Brain pericyte (primary cell): ENCODE data around the gene CACNB2.
A peak's percentile ranks its signal among the peaks of the same experiment; 100 is the strongest.

Source experiments
- DNase-seq: peaks from one replicate; pipeline ENCODE4 v3.0.0-alpha.2; 2012; ENCODE audit warnings: low read depth, low spot score

CACNB2 gene

DNA sequence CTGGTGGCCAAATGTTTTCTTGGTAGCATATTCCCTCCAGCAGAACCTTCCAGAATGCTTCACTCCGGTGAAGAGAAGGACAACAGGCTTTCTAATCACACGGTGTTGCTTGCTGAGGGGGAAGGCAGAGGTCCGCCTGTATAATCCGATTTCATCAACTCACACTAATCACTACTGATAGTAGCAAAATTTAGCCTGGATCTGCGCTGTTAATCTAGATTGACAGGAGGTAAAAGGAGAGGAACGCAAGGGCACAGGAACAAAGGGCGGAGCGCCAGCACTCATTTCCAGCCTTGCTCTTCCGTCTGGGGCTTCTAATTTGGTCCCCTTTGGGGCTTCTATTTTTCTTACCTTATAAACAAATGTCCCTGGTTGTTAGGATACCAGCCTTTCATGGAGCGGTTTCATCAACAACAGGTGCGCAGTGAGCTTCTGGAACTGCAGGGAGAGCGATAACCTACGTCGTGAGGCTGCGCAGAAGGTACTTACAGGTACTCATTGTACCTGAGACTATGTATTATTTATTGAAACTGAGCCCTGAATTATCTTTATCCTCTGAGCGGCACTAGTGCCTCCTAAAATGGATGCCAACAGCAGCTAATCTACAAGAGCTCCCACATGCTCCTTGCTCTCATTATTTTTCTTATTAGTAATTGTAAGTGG is 150.6 kb downstream of the CACNB2 start:
- DNase-seq = no peak

DNA sequence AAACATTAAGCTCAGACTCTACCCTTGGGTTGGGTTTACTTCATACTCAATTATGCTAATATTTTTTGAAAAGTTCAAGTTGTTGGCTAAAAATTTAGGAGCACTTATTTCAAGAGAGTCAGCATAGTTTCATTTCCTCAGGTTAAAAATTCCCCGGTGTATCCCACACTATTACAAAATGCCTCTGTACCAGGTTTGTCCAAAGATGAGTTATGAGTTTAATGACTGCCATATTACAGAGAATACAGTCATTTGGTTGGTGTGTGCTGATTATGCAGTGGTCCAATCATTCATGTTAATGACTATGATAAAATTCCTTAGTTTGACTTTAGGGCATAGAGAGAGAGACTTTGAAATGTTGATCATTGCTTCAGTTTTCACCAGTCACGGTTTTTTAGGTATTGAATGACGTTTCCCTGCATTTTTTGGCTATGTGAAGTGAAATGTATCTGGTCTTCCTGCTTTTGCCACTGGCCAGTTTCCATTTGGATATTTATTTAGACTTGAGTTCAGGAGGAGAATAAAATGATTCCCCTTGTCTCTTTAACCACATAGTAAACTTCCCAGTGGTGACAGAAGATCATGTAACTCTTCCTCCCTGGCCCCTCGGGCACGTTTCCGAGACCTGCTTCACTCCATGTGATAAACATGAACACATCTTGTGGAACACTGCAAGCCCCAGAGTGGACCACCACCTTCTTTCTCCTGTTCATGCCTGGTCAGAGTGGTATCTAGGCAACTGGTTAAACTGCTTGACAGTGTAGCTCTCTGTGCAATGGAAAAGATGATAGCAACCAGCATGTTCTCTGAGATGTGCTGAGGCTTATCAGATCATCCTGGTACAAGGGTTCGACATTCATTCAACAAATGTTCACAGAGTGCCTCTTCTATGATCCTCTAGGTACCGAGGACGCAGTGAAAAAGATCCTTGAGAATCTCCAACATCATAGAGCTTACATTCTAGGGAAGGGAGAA is 153.6 kb downstream of the CACNB2 start:
- no peak for DNase-seq

DNA sequence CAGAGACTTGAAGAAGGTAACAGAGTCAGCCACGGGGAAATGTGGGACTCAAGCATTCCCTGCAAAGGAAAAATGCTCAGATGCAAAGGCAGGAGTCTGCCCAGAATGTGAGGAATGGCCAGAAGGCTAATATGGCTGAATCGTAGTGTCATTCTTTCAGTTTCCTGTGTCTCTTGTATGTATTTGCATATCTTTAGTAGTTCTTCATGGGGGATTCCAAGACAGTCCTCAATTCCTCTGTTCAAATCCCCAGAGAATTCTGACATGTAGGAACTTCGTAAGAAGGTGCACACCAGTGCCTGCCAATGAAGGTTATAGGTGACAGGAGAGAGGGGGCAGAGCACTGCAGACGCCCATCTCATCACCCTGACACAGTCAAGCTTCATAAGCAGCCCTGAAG is 154.4 kb downstream of the CACNB2 start:
- no peak for DNase-seq

DNA sequence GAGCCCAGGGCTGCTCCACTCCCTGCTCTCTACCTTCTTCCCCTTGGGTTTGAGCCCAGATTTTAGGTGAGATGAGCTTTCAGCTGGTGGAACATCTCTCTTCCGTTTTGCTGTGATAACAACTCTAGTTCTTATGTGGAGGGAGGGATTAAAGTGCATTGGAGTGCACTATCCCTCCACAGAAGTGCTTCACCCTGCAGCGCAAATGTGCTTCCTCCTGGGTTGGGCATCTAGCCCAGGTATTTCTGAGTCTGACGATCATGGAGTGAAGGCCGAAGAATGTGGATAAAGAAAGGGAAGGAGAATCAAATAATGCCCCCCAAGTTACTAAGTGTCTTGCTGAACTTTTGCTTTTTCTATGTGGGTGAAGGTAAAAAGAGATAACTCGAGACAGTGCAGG is 157.4 kb downstream of the CACNB2 start:
- no peak for DNase-seq

DNA sequence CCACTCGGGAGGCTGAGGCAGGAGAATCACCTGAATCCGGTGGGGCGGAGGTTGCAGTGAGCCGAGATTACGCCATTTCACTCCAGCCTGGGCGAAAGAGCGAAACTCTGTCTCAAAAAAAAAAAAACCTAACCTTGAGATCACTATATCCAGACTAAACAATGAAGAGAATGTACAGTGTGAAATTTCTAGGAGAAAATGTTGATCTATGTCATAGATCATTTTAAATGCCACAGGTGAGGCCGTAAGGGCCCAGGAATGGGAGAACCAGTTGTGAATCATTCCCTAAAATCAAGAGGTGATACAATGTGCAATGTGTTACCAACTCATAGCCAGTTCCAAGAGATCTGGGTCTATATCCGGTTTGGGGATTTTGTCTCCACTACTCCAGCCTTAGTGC is 158.0 kb downstream of the CACNB2 start:
- no peak for DNase-seq

DNA sequence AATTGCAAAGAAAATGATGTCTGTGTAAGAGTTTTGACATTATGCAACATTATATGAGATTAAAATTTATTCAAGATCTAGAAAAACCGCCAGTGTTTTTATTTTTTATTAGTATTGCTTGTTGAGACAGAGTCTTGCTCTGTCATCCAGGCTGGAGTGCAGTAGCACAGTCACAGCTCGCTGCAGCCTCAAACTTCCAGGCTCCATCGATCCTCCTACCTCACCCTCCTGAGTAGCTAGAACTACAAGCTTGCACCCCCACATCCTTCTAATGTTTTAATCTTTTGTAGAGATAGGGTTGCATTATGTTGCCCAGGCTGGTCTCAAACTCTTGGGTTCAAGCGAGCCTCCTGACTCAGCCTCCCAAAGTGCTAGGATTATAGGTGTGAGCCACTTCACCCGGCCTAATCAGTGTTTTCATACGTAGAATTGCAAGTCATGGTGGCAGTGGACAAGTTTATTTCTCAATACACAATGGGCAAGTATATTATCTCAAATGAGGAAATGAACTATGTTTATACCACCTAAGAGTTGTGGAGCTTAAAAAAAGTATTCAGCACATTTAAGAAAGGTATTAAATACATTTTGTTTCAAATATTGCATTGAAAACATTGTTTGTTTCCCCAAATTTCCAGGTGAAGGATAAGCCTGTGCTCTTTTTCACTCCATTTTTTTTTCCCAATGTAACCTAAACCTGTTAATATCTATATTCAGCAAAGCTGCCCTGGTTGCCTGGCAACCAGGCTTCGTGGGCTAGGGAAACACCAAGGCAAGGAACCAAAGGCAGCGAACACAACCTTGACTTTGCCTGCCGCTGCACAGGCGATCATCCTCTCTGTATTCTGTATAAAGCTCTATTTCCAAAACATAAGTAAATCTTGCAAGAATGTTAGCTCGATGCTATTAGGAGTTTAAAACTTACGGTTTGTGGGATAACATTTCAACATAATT is 163.9 kb downstream of the CACNB2 start:
- DNase-seq = no peak

DNA sequence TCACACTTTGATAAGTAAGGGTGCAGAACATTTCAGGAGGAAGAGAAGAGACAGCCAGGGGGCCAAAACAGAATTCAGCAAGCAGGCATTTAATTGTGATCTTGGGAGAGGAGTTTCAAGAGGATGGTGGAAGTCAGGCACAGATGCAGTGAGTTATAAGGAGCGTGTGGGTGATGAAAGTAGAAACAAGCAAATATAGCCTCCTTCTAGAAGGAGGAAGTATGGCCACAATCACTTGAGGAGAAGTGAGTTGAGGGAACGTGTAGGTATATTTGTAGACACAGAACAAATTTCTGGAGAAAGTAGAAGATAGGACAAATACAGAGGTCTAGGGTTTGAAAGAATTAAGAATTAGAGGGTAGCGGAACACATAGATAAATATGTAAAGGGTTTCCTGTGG is 165.8 kb downstream of the CACNB2 start:
- no peak for DNase-seq

DNA sequence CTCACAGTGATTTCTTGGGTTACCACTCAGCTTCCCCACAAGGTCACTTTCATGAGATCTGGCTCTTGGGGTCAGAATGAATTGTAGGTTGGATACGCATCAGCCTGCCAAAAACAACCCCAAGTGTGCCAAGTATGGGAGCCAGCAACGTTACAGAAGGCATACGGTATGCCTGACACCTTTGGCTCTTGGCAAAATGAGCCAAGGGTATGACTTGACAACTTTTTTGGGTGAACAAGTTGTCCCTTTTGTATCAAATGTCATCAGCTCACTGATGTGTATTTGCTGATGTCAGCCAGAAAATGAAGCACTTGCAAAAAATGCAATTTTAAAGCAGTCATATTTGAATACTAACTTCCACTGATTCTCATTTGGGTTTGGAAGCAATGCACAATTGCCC is 168.4 kb downstream of the CACNB2 start:
- DNase-seq = no peak

DNA sequence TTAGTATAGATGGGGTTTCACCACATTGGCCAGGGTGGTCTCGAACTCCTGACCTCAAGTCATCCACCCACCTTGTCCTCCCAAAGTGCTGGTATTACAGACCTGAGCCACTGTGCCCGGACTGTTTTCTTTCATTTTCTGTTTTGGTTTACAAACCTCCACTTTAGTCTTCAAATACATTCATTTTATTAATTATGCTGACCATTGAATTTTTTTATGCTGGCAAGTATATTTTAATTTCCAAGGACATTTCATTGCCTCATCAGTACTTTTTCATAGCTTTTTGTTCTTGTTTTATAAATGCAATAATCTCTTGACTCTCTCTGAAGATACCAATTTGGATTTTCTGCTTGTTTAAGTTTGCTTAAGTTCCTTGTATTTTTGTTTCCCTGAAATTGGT is 170.5 kb downstream of the CACNB2 start:
- DNase-seq = no peak

DNA sequence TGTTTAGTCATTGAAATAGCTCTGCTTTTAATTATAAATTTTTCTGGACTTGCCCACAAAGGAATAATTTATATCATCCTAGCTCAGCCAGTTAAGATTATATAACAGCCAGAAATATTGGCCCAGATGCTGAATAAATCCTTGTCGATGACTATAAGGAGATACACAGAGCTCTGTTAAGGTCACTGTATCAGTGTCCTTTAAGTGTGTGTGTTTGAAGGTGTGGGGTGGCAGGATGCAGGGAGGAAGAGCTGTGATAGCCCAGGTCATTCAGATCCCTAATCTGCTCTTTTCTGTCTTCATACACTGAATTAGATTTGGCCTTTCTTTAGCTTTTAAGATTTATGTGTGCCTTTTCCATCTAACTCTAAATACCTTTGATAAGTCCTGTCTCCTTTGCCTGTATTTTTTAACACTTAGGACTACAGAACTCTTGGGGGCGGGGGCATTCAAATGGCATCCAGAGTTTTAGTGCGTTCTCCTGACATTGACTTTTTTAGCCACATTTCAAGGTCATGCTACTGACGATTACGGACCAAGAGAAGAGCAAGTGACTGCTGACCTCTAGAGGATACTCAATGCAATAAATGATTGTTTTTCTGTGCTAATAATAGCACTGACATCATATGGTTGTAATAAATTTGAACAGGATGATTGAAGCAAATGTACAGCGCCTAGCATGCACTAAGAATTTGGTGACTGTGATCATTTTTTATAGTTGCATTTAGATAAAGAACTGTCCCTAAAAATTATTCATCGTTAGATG is 172.3 kb downstream of the CACNB2 start:
- DNase-seq = peak; percentile 43

DNA sequence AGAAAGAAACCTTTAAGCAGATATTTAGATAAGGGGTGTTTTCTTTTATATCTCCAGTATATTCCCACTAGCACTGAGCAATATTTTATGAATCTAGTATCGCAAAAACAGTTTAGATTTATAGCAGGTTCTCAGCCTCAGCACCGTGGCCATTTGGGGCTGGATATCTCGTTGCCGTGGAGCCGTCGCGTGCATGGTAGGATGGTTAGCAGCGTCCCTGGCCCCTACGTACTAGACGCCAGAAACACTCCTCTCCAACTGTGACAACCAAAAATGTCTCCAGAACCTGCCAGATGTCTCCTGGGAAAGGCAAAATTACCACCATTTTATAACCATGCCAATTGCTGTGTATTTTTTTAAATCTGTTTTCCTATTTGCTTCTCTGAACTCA is 172.9 kb downstream of the CACNB2 start:
- DNase-seq = no peak

DNA sequence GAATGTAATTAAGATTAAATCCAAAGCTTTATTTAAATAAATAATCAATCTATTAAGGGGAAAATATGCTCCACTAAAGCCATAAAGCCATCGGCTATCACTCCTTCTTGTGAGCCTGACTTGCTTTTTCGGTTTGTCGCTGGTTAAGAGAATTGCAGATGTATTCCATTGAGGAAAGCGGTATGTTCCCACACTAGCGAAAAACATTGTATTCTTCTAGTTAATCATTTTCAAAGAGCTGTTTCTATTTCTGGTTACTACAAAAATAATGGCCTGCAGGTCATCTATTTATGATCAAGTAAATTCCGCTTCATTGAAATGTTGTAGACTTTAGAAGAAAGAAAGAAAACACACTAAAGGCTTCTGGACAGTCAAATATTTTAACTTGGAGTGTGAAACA is 173.4 kb downstream of the CACNB2 start:
- no peak for DNase-seq

DNA sequence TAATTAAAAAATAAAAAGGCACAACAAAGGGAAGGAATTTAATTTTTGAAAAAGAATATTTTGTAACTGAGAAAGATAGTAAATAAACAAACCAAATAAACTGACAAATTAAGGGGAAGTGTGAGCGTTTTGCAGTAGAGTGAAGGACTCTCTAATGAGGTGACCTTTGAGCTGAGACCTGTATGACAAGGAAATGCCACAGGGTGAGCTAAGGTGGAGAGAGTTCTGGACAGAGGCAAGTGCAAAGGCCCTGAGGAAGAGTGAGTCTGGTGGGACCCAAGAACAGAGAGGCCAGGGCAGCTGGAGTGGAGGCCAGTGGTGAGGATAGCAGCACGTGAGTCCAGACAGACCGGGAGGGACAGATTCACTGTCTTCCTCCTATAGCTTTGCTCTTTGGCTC is 179.4 kb downstream of the CACNB2 start:
- DNase-seq = no peak

DNA sequence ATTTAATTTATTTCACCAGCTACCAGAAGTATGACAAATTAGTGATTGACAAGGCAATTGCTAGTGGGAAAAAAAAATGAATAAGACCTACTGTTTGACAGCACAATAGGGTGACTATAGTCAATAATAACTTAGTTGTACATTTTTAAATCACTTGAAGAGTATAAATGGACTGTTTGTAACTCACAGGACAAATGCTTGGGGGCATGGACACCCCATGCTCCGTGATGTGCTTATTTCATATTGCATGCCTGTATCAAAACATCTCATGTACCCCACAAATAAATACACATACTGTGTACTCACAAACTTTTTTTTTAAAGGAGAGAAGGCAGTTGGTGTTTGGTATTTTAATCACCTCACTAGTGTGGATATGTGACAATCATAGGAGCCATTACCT is 181.1 kb downstream of the CACNB2 start:
- no peak for DNase-seq

DNA sequence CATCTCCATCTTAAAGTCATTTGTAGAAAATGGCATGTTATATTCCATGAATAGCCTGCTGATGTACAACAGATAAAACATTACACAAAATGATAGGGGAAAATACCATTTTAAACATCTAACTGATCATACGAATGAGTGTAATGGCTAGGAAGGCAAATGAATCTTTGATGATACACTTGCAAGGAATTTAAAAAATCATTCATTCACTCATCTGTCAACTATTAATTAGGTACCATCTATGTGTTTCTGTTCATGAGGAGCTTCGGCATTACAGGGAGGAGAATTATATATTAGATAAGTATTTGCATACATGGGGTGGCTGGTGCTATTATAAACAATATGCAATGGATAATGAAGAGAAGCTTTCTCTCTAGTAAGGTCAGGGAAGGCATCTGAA is 183.7 kb downstream of the CACNB2 start:
- no peak for DNase-seq

DNA sequence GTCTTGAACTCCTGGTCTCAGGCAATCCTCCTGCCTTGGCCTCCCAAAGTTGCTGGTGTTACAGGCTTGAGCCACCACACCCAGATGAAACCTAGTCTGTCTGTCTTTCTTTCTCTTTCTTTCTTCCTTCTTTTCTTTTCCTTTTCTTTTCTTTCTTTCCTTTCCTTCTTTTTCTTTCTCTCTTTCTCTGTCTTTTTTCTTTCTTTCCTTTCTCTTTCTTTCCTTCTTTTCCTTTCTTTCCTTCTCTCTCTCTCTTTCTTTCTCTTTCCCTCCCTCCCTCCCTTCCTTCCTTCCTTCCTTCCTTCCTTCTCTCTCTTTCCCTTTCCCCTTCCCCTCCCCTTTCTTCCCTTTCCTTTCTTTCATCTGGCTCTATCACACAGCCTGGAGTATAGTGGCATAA is 185.2 kb downstream of the CACNB2 start:
- no peak for DNase-seq

DNA sequence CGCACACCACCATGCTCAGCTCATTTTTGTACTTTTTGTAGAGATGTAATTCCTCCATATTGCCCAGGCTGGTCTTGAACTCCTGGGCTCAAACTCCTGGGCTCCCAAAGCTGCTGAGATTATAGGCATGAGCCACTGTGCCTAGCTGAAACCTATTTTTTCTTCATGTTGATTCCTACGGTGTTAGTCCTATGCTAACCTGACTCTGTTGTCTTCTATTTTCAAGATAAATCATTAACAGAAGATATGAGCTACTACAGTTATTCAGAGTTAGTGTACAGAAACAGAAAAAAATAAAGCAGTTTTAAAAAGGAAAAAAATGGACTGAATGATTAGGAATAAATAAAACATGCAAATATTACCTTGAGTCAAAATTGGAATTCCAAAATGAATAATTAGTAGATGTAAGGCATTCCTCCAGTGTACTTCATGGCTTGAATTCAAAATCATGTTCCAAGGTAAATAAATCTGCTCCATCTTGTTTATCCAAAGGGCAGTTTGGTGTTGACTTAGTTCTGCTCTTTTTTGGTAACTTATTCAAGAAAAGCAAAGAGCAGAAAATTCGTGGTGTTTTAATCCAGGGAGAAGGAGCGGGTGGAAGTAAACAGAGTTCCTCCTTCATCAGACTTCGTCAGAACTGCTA is 185.8 kb downstream of the CACNB2 start:
- DNase-seq = no peak

DNA sequence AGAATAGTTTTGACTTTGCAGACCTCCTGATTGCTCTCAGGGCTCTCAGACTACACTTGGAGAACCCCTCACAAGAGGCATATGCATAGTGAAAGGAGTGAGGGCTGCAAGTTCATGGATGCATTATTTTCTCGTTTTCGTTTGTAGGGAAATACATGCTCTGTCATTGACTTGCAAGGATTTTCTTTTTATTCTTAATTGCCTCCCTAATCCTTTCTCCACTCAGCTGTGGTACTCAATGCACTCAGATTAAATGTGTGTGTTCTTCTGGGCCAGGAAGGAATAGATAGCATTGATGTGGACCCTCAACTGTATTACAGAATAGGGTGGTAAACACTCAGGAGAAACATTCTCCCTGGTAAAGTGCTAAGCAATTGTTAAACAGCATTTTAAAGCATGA is 188.7 kb downstream of the CACNB2 start:
- DNase-seq = no peak

DNA sequence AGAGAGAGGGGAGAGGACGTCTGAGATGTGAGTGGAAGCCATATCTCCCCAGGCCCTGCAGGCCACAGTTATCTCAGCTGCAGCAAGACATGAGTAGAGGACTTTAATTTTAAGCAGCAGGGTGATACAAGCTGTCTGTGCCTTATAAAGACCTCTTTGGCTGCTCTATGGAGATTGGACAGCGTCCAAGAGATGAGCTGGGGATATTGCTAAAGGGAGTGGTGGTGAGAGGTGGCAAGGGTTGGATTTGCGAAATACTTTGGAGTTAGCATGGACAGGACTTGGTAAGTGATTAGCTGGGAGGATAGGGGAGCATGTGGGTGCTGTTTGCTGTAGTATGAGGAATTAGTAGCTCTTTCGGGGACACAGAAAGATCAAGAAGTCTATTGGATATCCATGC is 191.8 kb downstream of the CACNB2 start:
- DNase-seq = no peak

DNA sequence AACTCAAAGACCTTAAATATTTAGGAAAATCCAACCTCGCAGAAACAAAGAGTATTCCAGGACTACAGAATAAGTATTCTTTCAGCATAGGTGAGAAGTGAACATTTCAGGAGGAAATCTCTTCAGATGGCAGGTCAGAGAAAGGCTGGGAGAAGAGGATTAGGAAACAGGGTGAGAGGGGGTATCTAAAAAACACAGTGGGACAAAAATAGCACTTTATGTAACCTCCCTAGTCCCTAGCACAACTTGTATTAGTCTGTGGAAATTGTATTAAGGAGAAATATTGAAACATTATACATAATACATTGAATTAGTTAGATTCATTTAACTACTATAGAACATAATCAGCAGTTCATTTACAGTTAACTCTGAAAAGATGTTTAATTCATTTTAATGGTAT is 192.3 kb downstream of the CACNB2 start:
- DNase-seq = no peak

DNA sequence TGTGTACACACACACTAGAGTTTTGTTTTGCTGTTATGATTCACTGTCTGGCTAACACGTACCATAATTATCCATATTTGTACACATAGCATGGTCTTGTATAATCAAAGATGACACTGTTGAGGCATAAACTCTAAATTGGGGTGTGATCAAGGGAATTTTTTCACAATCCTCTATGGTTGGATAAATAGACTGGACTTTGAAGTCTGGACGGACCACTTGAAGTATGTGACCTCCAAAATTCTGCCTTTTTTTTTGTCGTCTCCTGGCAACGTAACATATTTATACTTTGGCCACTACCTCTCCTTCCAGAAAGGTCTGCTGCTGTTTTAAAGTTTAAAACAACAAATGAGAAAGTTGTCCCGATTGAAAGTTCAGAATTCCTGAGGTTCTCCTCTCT is 193.4 kb downstream of the CACNB2 start:
- no peak for DNase-seq
